Lower leg skin (tissue), 3 donors: ENCODE data around the gene GAS6.

ENCODE experiments used
- POLR2A ChIP-seq, 2 donors: fragments of 450-650 bp; IDR thresholded peaks; one replicate each; pipeline ENCODE4 v1.6.1; 2016 to 2017; ENCODE audit warnings: antibody characterized with exemption in 2 of 2, mild to moderate bottlenecking in 1 of 2, moderate library complexity in 1 of 2
- TF ChIP-seq, protein P1 (sequence below), 3 donors: fragments of 450-650 bp; IDR thresholded peaks; one replicate each; pipeline ENCODE4 v1.5.1; 2016; ENCODE audit warnings: antibody characterized with exemption in 3 of 3, mild to moderate bottlenecking in 3 of 3, moderate library complexity in 2 of 3

DNA sequence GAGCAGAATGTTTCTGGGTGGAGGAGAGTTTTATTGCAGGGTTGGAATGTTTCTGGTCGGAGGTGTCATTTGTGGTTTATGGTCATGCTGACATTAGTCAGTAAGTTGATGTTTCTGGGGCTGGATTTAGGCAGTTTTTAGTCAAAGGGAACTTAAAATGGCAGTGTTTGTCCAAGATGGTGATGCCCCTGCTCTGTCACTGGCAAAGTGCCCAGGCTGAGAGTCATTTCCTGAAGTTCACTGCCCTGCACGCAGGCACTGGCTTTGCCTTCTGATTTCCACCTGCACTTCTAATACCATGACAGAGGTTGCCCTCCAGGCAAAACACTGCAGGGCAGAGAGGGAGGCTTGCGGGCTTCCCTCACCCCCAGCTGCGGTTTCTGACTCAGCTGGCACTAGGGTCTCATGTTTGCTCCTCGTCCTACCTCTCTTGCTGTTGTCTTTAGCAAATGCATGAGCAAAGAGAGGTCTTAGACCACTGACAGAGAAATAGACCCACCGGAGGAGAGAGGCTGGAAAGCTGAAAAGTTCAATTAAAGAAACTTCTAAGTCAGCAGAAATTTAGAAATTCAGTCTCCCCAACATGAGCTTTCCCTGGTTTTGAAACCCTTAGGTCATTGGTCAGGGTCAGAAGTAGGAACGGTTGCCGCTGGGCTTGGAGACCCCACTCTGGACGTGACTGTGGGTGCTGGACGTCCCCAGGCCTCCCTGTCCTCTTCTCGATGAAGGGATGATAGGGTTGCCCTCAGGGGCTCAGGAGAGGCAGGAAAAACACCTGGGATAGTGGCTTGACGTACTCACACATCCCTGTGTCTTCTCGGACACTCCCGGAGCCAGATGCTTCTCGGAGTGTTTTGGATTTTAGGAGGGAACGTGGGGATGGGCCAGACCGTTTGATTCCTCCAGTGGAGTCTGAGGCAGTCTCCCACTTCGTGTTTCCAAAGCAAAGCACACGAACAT is 78.5 kb downstream of the GAS6 start:
- TF ChIP-seq POLR2A (IDR thresholded peaks at IDR 0.05): no peak
- TF ChIP-seq, protein P1, sequence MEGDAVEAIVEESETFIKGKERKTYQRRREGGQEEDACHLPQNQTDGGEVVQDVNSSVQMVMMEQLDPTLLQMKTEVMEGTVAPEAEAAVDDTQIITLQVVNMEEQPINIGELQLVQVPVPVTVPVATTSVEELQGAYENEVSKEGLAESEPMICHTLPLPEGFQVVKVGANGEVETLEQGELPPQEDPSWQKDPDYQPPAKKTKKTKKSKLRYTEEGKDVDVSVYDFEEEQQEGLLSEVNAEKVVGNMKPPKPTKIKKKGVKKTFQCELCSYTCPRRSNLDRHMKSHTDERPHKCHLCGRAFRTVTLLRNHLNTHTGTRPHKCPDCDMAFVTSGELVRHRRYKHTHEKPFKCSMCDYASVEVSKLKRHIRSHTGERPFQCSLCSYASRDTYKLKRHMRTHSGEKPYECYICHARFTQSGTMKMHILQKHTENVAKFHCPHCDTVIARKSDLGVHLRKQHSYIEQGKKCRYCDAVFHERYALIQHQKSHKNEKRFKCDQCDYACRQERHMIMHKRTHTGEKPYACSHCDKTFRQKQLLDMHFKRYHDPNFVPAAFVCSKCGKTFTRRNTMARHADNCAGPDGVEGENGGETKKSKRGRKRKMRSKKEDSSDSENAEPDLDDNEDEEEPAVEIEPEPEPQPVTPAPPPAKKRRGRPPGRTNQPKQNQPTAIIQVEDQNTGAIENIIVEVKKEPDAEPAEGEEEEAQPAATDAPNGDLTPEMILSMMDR (IDR thresholded peaks at IDR 0.05): no peak
